ENCODE measurements around the gene SLC25A40.
"Not testable (repeated sequence)": the region's sequence is repeated elsewhere in the genome, so short reads cannot be mapped to it uniquely, and the experiment has no call there.

The SLC25A40 gene

GRCh38 chr7:87875151-87876039, 765 bp downstream of the SLC25A40 start:
- peak overlapping the region; percentile 52 for H2BK120ac ChIP-seq (ENCODE audit: low read depth, low read length)
- H4K8ac ChIP-seq (ENCODE audit: low read length): peak overlapping the region; percentile 63
- peak overlapping the region; percentile 39 for H4K91ac ChIP-seq (ENCODE audit: low read length)
- DNase-seq: peak; percentile 6
- WGBS: 3% methylated on average over 33 of the region's 35 CpGs
- peak overlapping the region in 1 of 2 experiments; percentile 47 for H3K4ac ChIP-seq (ENCODE audit: low read depth in 1 of 2, low read length in 2 of 2)
- H2BK5ac ChIP-seq (ENCODE audit: low read depth, low read length, poor library complexity, severe bottlenecking): no peak overlapping the region
- H3K18ac ChIP-seq (ENCODE audit: low read depth in 1 of 2, low read length in 2 of 2): peak overlapping the region; percentile 67 to 89
- peak overlapping the region; percentile 51 for H3K27ac ChIP-seq (ENCODE audit: low read length, poor library complexity, severe bottlenecking)
- H3K23ac ChIP-seq (ENCODE audit: low read length in 2 of 2): no peak overlapping the region
- peaks cover 1% of the 10 kb centered on the region for H3K4me1 ChIP-seq (ENCODE audit: control insufficient read depth, insufficient read depth, low read depth, low read length)
- H3K4me3 ChIP-seq (ENCODE audit: insufficient read depth in 1 of 2, low read depth in 1 of 2, low read length in 2 of 2): peak overlapping the region; percentile 90
- no peak overlapping the region for H2BK12ac ChIP-seq (ENCODE audit: low read length in 2 of 2)
- H3K14ac ChIP-seq (ENCODE audit: low read length in 2 of 2): peak overlapping the region in 1 of 2 experiments; percentile 26
- peaks cover 16% of the 10 kb centered on the region for H3K9me3 ChIP-seq (ENCODE audit: control insufficient read depth, low read length)
- H2AK5ac ChIP-seq (ENCODE audit: low read length, severe bottlenecking): no peak overlapping the region
- H2BK15ac ChIP-seq (ENCODE audit: low read depth, poor library complexity, severe bottlenecking): peak overlapping the region; percentile 67
- H3K36me3 ChIP-seq (ENCODE audit: control insufficient read depth in 1 of 2, insufficient read depth in 2 of 2, low read depth in 1 of 2, low read length in 2 of 2): peaks cover 0 to 7% of the 10 kb centered on the region in 2 experiments
- peaks cover 13% of the 10 kb centered on the region for H3K79me1 ChIP-seq (replicated peaks; ENCODE audit: low read length, poor library complexity, severe bottlenecking)
- H2AFZ ChIP-seq (ENCODE audit: low read depth, low read length): peak overlapping the region; percentile 99
- H3K9ac ChIP-seq (ENCODE audit: low read length): peak overlapping the region; percentile 96
- H3K27me3 ChIP-seq (ENCODE audit: control insufficient read depth in 1 of 2, insufficient read depth in 1 of 2, low read length in 2 of 2): no peaks in the 10 kb centered on the region
- peak overlapping the region; percentile 68 for H3K4me2 ChIP-seq (ENCODE audit: low read length, poor library complexity, severe bottlenecking)

DNA sequence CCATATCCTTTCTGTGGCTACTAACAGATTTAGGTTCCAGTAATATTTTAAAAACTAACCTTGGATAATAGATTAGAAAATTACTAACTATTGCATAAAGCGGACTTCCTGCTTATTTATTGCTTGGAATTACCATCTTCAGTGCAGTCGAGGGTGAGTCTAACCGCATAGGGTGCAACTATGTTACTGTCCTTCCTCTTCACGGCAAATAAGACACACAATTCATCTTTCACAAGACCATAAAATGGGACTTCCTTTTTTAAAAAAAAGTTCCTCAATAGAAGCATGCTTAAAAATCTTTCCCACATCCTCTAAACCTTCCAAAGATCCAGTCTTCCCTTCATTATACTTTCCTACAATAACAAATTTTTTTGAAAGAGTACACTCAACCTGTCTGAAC, 2.1 kb downstream of the SLC25A40 start:
- H3K23ac ChIP-seq (ENCODE audit: low read length in 2 of 2): no peak overlapping the region
- H3K4me3 ChIP-seq (ENCODE audit: insufficient read depth in 1 of 2, low read depth in 1 of 2, low read length in 2 of 2): no peak overlapping the region
- H3K9me3 ChIP-seq (ENCODE audit: control insufficient read depth, low read length): peaks cover 18% of the 10 kb centered on the region
- WGBS: 90% methylated on average over 4 of the region's 4 CpGs
- H2BK12ac ChIP-seq (ENCODE audit: low read length in 2 of 2): no peak overlapping the region
- peaks cover 3 to 8% of the 10 kb centered on the region in 2 experiments for H3K36me3 ChIP-seq (ENCODE audit: control insufficient read depth in 1 of 2, insufficient read depth in 2 of 2, low read depth in 1 of 2, low read length in 2 of 2)
- no peak overlapping the region for H3K4ac ChIP-seq (ENCODE audit: low read depth in 1 of 2, low read length in 2 of 2)
- no peak overlapping the region for H3K18ac ChIP-seq (ENCODE audit: low read depth in 1 of 2, low read length in 2 of 2)
- H2AK5ac ChIP-seq (ENCODE audit: low read length, severe bottlenecking): no peak overlapping the region
- no peak overlapping the region for H3K9ac ChIP-seq (ENCODE audit: low read length)
- H2BK120ac ChIP-seq (ENCODE audit: low read depth, low read length): no peak overlapping the region
- no peak overlapping the region for H2BK5ac ChIP-seq (ENCODE audit: low read depth, low read length, poor library complexity, severe bottlenecking)
- H2AFZ ChIP-seq (ENCODE audit: low read depth, low read length): no peak overlapping the region
- no peak overlapping the region for H4K91ac ChIP-seq (ENCODE audit: low read length)
- no peaks in the 10 kb centered on the region for H3K27me3 ChIP-seq (ENCODE audit: control insufficient read depth in 1 of 2, insufficient read depth in 1 of 2, low read length in 2 of 2)
- H3K4me2 ChIP-seq (ENCODE audit: low read length, poor library complexity, severe bottlenecking): no peak overlapping the region
- no peak overlapping the region for H2BK15ac ChIP-seq (ENCODE audit: low read depth, poor library complexity, severe bottlenecking)
- no peak overlapping the region for H4K8ac ChIP-seq (ENCODE audit: low read length)
- no peak overlapping the region for H3K14ac ChIP-seq (ENCODE audit: low read length in 2 of 2)
- H3K27ac ChIP-seq (ENCODE audit: low read length, poor library complexity, severe bottlenecking): no peak overlapping the region
- DNase-seq: no peak
- peaks cover 17% of the 10 kb centered on the region for H3K79me1 ChIP-seq (replicated peaks; ENCODE audit: low read length, poor library complexity, severe bottlenecking)
- peaks cover 1% of the 10 kb centered on the region for H3K4me1 ChIP-seq (ENCODE audit: control insufficient read depth, insufficient read depth, low read depth, low read length)

GRCh38 chr7:87873328-87873727, 2.8 kb downstream of the SLC25A40 start:
- not testable (repeated sequence) for H3K23ac ChIP-seq (ENCODE audit: low read length in 2 of 2); H4K8ac ChIP-seq (ENCODE audit: low read length)
- 95% methylated on average over 10 of the region's 10 CpGs for WGBS

DNA sequence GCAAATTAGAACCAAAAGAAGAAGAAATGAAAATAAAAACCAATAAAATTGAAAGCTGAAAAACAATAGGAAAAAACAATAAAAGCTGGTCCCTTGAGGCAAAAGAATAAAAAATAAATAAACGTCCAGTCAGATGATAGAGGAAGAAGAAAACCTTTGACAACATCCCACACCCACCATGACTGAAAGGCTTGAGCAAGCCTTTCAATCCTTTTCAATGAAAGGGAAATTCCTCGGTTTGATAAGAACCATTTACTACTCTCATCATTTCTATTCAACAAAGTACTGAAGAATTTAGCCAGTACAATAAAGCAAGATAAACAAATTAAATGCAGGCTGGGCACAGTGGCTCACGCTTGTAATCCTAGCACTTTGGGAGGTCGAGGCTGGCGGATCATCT, 3.8 kb downstream of the SLC25A40 start:
- Histone ChIP-seq H3K4me3 (ENCODE audit: insufficient read depth in 1 of 2, low read depth in 1 of 2, low read length in 2 of 2) (no peak overlapping the region), H3K18ac (ENCODE audit: low read depth in 1 of 2, low read length in 2 of 2) (no peak overlapping the region), H3K14ac (ENCODE audit: low read length in 2 of 2) (no peak overlapping the region), H2BK12ac (ENCODE audit: low read length in 2 of 2) (no peak overlapping the region), H3K4me2 (ENCODE audit: low read length, poor library complexity, severe bottlenecking) (no peak overlapping the region), H3K9me3 (ENCODE audit: control insufficient read depth, low read length) (peaks cover 23% of the 10 kb centered on the region), H3K79me1 (replicated peaks; ENCODE audit: low read length, poor library complexity, severe bottlenecking) (peaks cover 29% of the 10 kb centered on the region), H2AK5ac (ENCODE audit: low read length, severe bottlenecking) (no peak overlapping the region), H2BK5ac (ENCODE audit: low read depth, low read length, poor library complexity, severe bottlenecking) (no peak overlapping the region), H4K8ac (ENCODE audit: low read length) (no peak overlapping the region), H3K27me3 (ENCODE audit: control insufficient read depth in 1 of 2, insufficient read depth in 1 of 2, low read length in 2 of 2) (no peaks in the 10 kb centered on the region), H3K4me1 (ENCODE audit: control insufficient read depth, insufficient read depth, low read depth, low read length) (no peaks in the 10 kb centered on the region), H3K36me3 (ENCODE audit: control insufficient read depth in 1 of 2, insufficient read depth in 2 of 2, low read depth in 1 of 2, low read length in 2 of 2) (peaks cover 6 to 8% of the 10 kb centered on the region in 2 experiments), H3K23ac (ENCODE audit: low read length in 2 of 2) (no peak overlapping the region), H2BK120ac (ENCODE audit: low read depth, low read length) (no peak overlapping the region), H3K4ac (ENCODE audit: low read depth in 1 of 2, low read length in 2 of 2) (no peak overlapping the region), H3K27ac (ENCODE audit: low read length, poor library complexity, severe bottlenecking) (no peak overlapping the region), H2BK15ac (ENCODE audit: low read depth, poor library complexity, severe bottlenecking) (no peak overlapping the region), H4K91ac (ENCODE audit: low read length) (no peak overlapping the region), H2AFZ (ENCODE audit: low read depth, low read length) (no peak overlapping the region), H3K9ac (ENCODE audit: low read length) (no peak overlapping the region)
- 96% methylated on average over 5 of the region's 5 CpGs for WGBS
- DNase-seq: no peak

More at GRCh38 chr7:87873328-87873727, 2.8 kb downstream of the SLC25A40 start:
- H2BK120ac ChIP-seq (ENCODE audit: low read depth, low read length); DNase-seq; H3K18ac ChIP-seq (ENCODE audit: low read depth in 1 of 2, low read length in 2 of 2); H3K4me2 ChIP-seq (ENCODE audit: low read length, poor library complexity, severe bottlenecking); H3K4me1 ChIP-seq (ENCODE audit: control insufficient read depth, insufficient read depth, low read depth, low read length); H2BK12ac ChIP-seq (ENCODE audit: low read length in 2 of 2); H3K27ac ChIP-seq (ENCODE audit: low read length, poor library complexity, severe bottlenecking); H4K91ac ChIP-seq (ENCODE audit: low read length); H3K14ac ChIP-seq (ENCODE audit: low read length in 2 of 2); H3K4ac ChIP-seq (ENCODE audit: low read depth in 1 of 2, low read length in 2 of 2); H2BK5ac ChIP-seq (ENCODE audit: low read depth, low read length, poor library complexity, severe bottlenecking); H3K9ac ChIP-seq (ENCODE audit: low read length); H3K36me3 ChIP-seq (ENCODE audit: control insufficient read depth in 1 of 2, insufficient read depth in 2 of 2, low read depth in 1 of 2, low read length in 2 of 2); H2AK5ac ChIP-seq (ENCODE audit: low read length, severe bottlenecking); H2AFZ ChIP-seq (ENCODE audit: low read depth, low read length); H3K4me3 ChIP-seq (ENCODE audit: insufficient read depth in 1 of 2, low read depth in 1 of 2, low read length in 2 of 2); H2BK15ac ChIP-seq (ENCODE audit: low read depth, poor library complexity, severe bottlenecking); H3K27me3 ChIP-seq (ENCODE audit: control insufficient read depth in 1 of 2, insufficient read depth in 1 of 2, low read length in 2 of 2): not testable (repeated sequence)
- Histone ChIP-seq H3K9me3 (ENCODE audit: control insufficient read depth, low read length) (peaks cover 18% of the 10 kb centered on the region), H3K79me1 (replicated peaks; ENCODE audit: low read length, poor library complexity, severe bottlenecking) (peaks cover 23% of the 10 kb centered on the region)

Data from mesenchymal stem cell (in vitro differentiated cells and primary cell).